Liver (tissue), 3 donors: ENCODE data around the gene PTPRD.

Experiments used
- CTCF ChIP-seq: fragments of 150-350 bp; IDR thresholded peaks from 2 replicates; pipeline ENCODE4 v1.5.1; 2017; ENCODE audit warnings: improper control_type of control experiment, low read depth, low read length; ENCODE audit not compliant: missing input control
- EGR1 ChIP-seq, 2 donors: IDR thresholded peaks; 2 replicates each; pipeline ENCODE4 v1.6.1; 2016 to 2018; ENCODE audit warnings: antibody characterized with exemption in 2 of 2, low read depth in 2 of 2
- FOXA1 ChIP-seq: IDR thresholded peaks from 2 replicates; pipeline ENCODE4 v1.6.1; 2016; ENCODE audit warnings: antibody characterized with exemption
- GABPA ChIP-seq, 2 donors: IDR thresholded peaks in 1 of 2; conservative IDR thresholded peaks in 1 of 2; 2 replicates each; pipeline ENCODE4 v1.6.1; 2016; ENCODE audit warnings: antibody characterized with exemption in 2 of 2, mild to moderate bottlenecking in 1 of 2, moderate library complexity in 1 of 2
- HNF4G ChIP-seq: IDR thresholded peaks from 2 replicates; pipeline ENCODE4 v1.6.1; 2016; ENCODE audit warnings: antibody characterized with exemption
- JUND ChIP-seq, 2 donors: IDR thresholded peaks; 2 replicates each; pipeline ENCODE4 v1.6.1; 2016; ENCODE audit warnings: antibody characterized with exemption in 2 of 2
- MAX ChIP-seq: IDR thresholded peaks from 2 replicates; pipeline ENCODE4 v1.6.1; 2016; ENCODE audit warnings: antibody characterized with exemption
- RAD21 ChIP-seq, 2 donors: IDR thresholded peaks; 2 replicates each; pipeline ENCODE4 v1.6.1; 2016; ENCODE audit warnings: antibody characterized with exemption in 2 of 2, mild to moderate bottlenecking in 2 of 2
- REST ChIP-seq: IDR thresholded peaks from 2 replicates; pipeline ENCODE4 v1.6.1; 2016; ENCODE audit warnings: antibody characterized with exemption, mild to moderate bottlenecking
- RXRA ChIP-seq, 2 donors: IDR thresholded peaks; 2 replicates each; pipeline ENCODE4 v1.6.1; 2017 to 2018; ENCODE audit warnings: antibody characterized with exemption in 2 of 2, mild to moderate bottlenecking in 1 of 2
- SP1 ChIP-seq: IDR thresholded peaks from 2 replicates; pipeline ENCODE4 v1.6.1; 2018; ENCODE audit warnings: antibody characterized with exemption, mild to moderate bottlenecking
- TAF1 ChIP-seq: conservative IDR thresholded peaks from 2 replicates; pipeline ENCODE4 v1.6.1; 2016; ENCODE audit warnings: antibody characterized with exemption, mild to moderate bottlenecking
- YY1 ChIP-seq: IDR thresholded peaks from 2 replicates; pipeline ENCODE4 v1.6.1; 2016; ENCODE audit warnings: antibody characterized with exemption, mild to moderate bottlenecking
- donor health status: healthy.
- donor health status: healthy.

- no peak for TF ChIP-seq CTCF
- TF ChIP-seq RAD21 (IDR thresholded peaks at IDR 0.05) = no peak
- TF ChIP-seq HNF4G = no peak
- no peak for TF ChIP-seq YY1
- TF ChIP-seq TAF1 = no peak
- no peak for TF ChIP-seq REST
- no peak for TF ChIP-seq EGR1 (IDR thresholded peaks at IDR 0.05; ENCODE audit: low read depth in 2 of 2)
- no peak for TF ChIP-seq SP1
- TF ChIP-seq JUND (IDR thresholded peaks at IDR 0.05) = no peak
- no peak for TF ChIP-seq RXRA (IDR thresholded peaks at IDR 0.05)
- TF ChIP-seq GABPA (IDR thresholded peaks at IDR 0.05 in 1 of 2, conservative IDR thresholded peaks at IDR 0.05 in 1 of 2) = no peak
- no peak for TF ChIP-seq FOXA1
- no peak for TF ChIP-seq MAX
These were observed 2223.3 kb downstream of the PTPRD start for GRCh38 chr9:8389531-8389930.
